SK-N-SH (cell line): ENCODE results near the gene OR1I1. TPM values are rescaled to one million over a fixed set of nuclear protein-coding genes. Genes with fewer than 3 reads are reported as not detected.

Source experiments
- CTCF ChIA-PET: fragments of 300-600, 350-600 bp; formaldehyde crosslinking; extraction: SDS; loops from one replicate; lab custom pipeline; 2021; lab: Yijun Ruan, JAX
- POLR2A ChIA-PET: fragments of 350-600 bp; sonication (Branson Sonifier 250); formaldehyde crosslinking; extraction: SDS; loops from one replicate; lab custom pipeline; 2020; ENCODE audit warnings: antibody characterized with exemption, inconsistent platforms; lab: Yijun Ruan, JAX
- DNase-seq: peaks from one replicate; pipeline ENCODE4 v3.0.0; 2012
- H2AFZ ChIP-seq: fragments of 200-600 bp; sonication (generic); 2 replicates; pipeline ENCODE4 v1.8.1; 2016; ENCODE audit warnings: antibody characterized with exemption, mild to moderate bottlenecking, low read depth
- H3F3A ChIP-seq: fragments of 200-600 bp; sonication (generic); replicated peaks from 2 replicates; pipeline ENCODE3; 2016; ENCODE audit warnings: antibody characterized with exemption, mild to moderate bottlenecking; ENCODE audit not compliant: insufficient read depth
- H3K27ac ChIP-seq, 2 experiments: fragments of 200-500 bp in 1 of 2; fragments of 200-600 bp in 1 of 2; sonication (Bioruptor generic) in 1 of 2; sonication (generic), shearing (Covaris generic) in 1 of 2; 2 replicates each; pipeline versions ENCODE4 v1.5.1 to v1.6.1; 2014 to 2016; ENCODE audit warnings: low read depth in 2 of 2, inconsistent platforms in 1 of 2, low read length in 1 of 2, mild to moderate bottlenecking in 1 of 2, mixed read lengths in 1 of 2
- H3K27me3 ChIP-seq: fragments of 200-600 bp; sonication (generic), shearing (Covaris generic); 2 replicates; pipeline ENCODE4 v1.6.1; 2016; ENCODE audit warnings: mixed run types; ENCODE audit not compliant: insufficient read depth
- H3K36me3 ChIP-seq, 2 experiments: fragments of 200-500 bp in 1 of 2; fragments of 200-600 bp in 1 of 2; sonication (Bioruptor generic) in 1 of 2; sonication (generic) in 1 of 2; replicated peaks in 1 of 2; 2 replicates each; pipeline versions ENCODE3 to v1.5.1; 2014 to 2016; ENCODE audit warnings: low read length in 1 of 2, mild to moderate bottlenecking in 1 of 2; ENCODE audit not compliant: insufficient read depth in 2 of 2, control insufficient read depth in 1 of 2
- H3K4me1 ChIP-seq, 2 experiments: fragments of 200-500 bp in 1 of 2; fragments of 200-600 bp in 1 of 2; sonication (Bioruptor generic) in 1 of 2; sonication (generic), shearing (Covaris generic) in 1 of 2; 2 replicates each; pipeline versions ENCODE4 v1.5.1 to v1.6.1; 2014 to 2016; ENCODE audit warnings: low read depth in 1 of 2, low read length in 1 of 2, mixed run types in 1 of 2; ENCODE audit not compliant: insufficient read depth in 2 of 2, control insufficient read depth in 1 of 2
- H3K4me2 ChIP-seq: fragments of 200-600 bp; sonication (generic), shearing (Covaris generic); 2 replicates; pipeline ENCODE4 v1.6.1; 2017; ENCODE audit warnings: mixed run types
- H3K4me3 ChIP-seq, 2 experiments: fragments of 200-500 bp in 1 of 2; fragments of 200-600 bp in 1 of 2; sonication (Bioruptor generic) in 1 of 2; sonication (generic), shearing (Covaris generic) in 1 of 2; 2 replicates each; pipeline versions ENCODE4 v1.5.1 to v1.8.1; 2014 to 2016; ENCODE audit warnings: low read depth in 2 of 2, inconsistent platforms in 1 of 2, low read length in 1 of 2, mild to moderate bottlenecking in 1 of 2, mixed read lengths in 1 of 2, moderate library complexity in 1 of 2
- H3K79me2 ChIP-seq: fragments of 200-600 bp; sonication (generic); 2 replicates; pipeline ENCODE4 v1.8.1; 2017; ENCODE audit warnings: mild to moderate bottlenecking; ENCODE audit not compliant: insufficient read depth
- H3K9ac ChIP-seq: fragments of 200-600 bp; sonication (generic); 2 replicates; pipeline ENCODE4 v1.6.1; 2017; ENCODE audit warnings: mixed run types
- H3K9me2 ChIP-seq: fragments of 200-600 bp; sonication (generic); 2 replicates; pipeline ENCODE4 v1.6.1; 2017; ENCODE audit warnings: mixed run types
- H3K9me3 ChIP-seq: fragments of 200-600 bp; sonication (generic); 2 replicates; pipeline ENCODE4 v1.6.1; 2017; ENCODE audit warnings: mixed run types, mild to moderate bottlenecking, moderate library complexity
- H4K20me1 ChIP-seq: fragments of 200-600 bp; sonication (generic); 2 replicates; pipeline ENCODE4 v1.6.1; 2017; ENCODE audit warnings: mild to moderate bottlenecking, mixed run types; ENCODE audit not compliant: insufficient read depth
- CHD2 ChIP-seq: fragments of 150-350 bp; IDR thresholded peaks from 2 replicates; pipeline ENCODE4 v1.6.1; 2018; ENCODE audit warnings: low read length; ENCODE audit not compliant: partially characterized antibody
- CTCF ChIP-seq: fragments of 200-600 bp; sonication (generic); IDR thresholded peaks from 2 replicates; pipeline ENCODE4 v1.6.1; 2017; ENCODE audit warnings: antibody characterized with exemption, mild to moderate bottlenecking, moderate library complexity
- EP300 ChIP-seq, 2 experiments: IDR thresholded peaks; 2 replicates each; pipeline versions ENCODE4 v1.4.0 to v1.6.1; 2012; ENCODE audit warnings: borderline replicate concordance in 1 of 2, low read depth in 1 of 2, low read length in 1 of 2
- EZH2phosphoT487 ChIP-seq: fragments of 200-600 bp; sonication (generic); IDR thresholded peaks from 2 replicates; pipeline ENCODE4 v1.6.1; 2017; ENCODE audit warnings: low read depth, mixed run types, mild to moderate bottlenecking, antibody characterized with exemption, moderate library complexity, borderline replicate concordance
- FOXJ3 ChIP-seq: sonication (generic); formaldehyde crosslinking; IDR thresholded peaks from 2 replicates; pipeline ENCODE4 v1.5.1; 2020; ENCODE audit warnings: mild to moderate bottlenecking, missing genetic modification reagents
- FOXM1 ChIP-seq: IDR thresholded peaks from 2 replicates; pipeline ENCODE4 v1.4.0; 2012; ENCODE audit warnings: low read depth, mild to moderate bottlenecking
- GABPA ChIP-seq: IDR thresholded peaks from 2 replicates; pipeline ENCODE4 v1.4.0; 2012; ENCODE audit warnings: low read depth, mild to moderate bottlenecking
- GATA2 ChIP-seq: sonication (generic); formaldehyde crosslinking; IDR thresholded peaks from 2 replicates; pipeline ENCODE4 v1.5.0; 2020; ENCODE audit warnings: mild to moderate bottlenecking, missing genetic modification reagents
- MEF2A ChIP-seq: IDR thresholded peaks from 2 replicates; pipeline ENCODE4 v1.4.0; 2012; ENCODE audit warnings: low read depth, borderline replicate concordance
- MXI1 ChIP-seq: IDR thresholded peaks from 2 replicates; pipeline ENCODE4 v1.6.1; 2012; ENCODE audit warnings: mild to moderate bottlenecking, low read depth, low read length, improper control_type of control experiment
- NFIC ChIP-seq: IDR thresholded peaks from 2 replicates; pipeline ENCODE4 v1.4.0; 2012; ENCODE audit warnings: borderline replicate concordance
- POLR2AphosphoS5 ChIP-seq: IDR thresholded peaks from 2 replicates; pipeline ENCODE4 v1.6.1; 2012; ENCODE audit warnings: low read depth, low read length
- RAD21 ChIP-seq: IDR thresholded peaks from 2 replicates; pipeline ENCODE4 v1.6.1; 2012; ENCODE audit warnings: mild to moderate bottlenecking, low read length
- RCOR1 ChIP-seq: fragments of 150-350 bp; IDR thresholded peaks from 2 replicates; pipeline ENCODE4 v1.6.1; 2017; ENCODE audit warnings: antibody characterized with exemption, low read length
- RFX5 ChIP-seq: IDR thresholded peaks from 2 replicates; pipeline ENCODE4 v1.6.1; 2012; ENCODE audit warnings: mild to moderate bottlenecking, improper control_type of control experiment, low read length
- RXRA ChIP-seq: IDR thresholded peaks from 2 replicates; pipeline ENCODE4 v1.4.0; 2012; ENCODE audit warnings: low read depth, mild to moderate bottlenecking, borderline replicate concordance
- SIN3A ChIP-seq: IDR thresholded peaks from 2 replicates; pipeline ENCODE4 v1.6.1; 2012; ENCODE audit warnings: low read depth, mild to moderate bottlenecking, low read length, moderate library complexity, borderline replicate concordance
- SMC3 ChIP-seq: IDR thresholded peaks from 2 replicates; pipeline ENCODE4 v1.6.1; 2012; ENCODE audit warnings: low read depth, low read length, improper control_type of control experiment
- TAF1 ChIP-seq: IDR thresholded peaks from 2 replicates; pipeline ENCODE4 v1.6.1; 2012; ENCODE audit warnings: low read depth, mild to moderate bottlenecking, low read length, moderate library complexity, borderline replicate concordance
- TCF12 ChIP-seq: IDR thresholded peaks from 2 replicates; pipeline ENCODE4 v1.4.0; 2012
- TEAD4 ChIP-seq: IDR thresholded peaks from 2 replicates; pipeline ENCODE4 v1.4.0; 2012; ENCODE audit warnings: mild to moderate bottlenecking, borderline replicate concordance; ENCODE audit not compliant: insufficient read depth
- ZBTB33 ChIP-seq: IDR thresholded peaks from 2 replicates; pipeline ENCODE4 v1.4.0; 2012; ENCODE audit warnings: low read depth, borderline replicate concordance
- WGBS: methylation state at CpG from one replicate; pipeline ENCODE4 v1.1.6; 2017; ENCODE audit warnings: low lambda C conversion rate; 5-methylcytosine and 5-hydroxymethylcytosine counted together
- polyA plus RNA-seq, 3 experiments: library from polyadenylated mRNA; depleted of rRNA; stranded (reverse); fragments of >200 nt; gene quantifications; 2 replicates each; pipeline ENCODE4 v1.2.3, GENCODE V29; 2012
- TF ChIP-seq, protein P1 (sequence below): IDR thresholded peaks from 2 replicates; pipeline ENCODE4 v1.4.0; 2012; ENCODE audit warnings: low read depth
- TF ChIP-seq, protein P2 (sequence below): IDR thresholded peaks from 2 replicates; pipeline ENCODE4 v1.4.0; 2012; ENCODE audit warnings: low read depth, borderline replicate concordance

The OR1I1 gene
- polyA plus RNA-seq, 1 of the 3 experiments (the other 2 are of a cell fraction): not detected

GRCh38 chr19:15050639-15051038 lies 31.4 kb upstream of the OR1I1 start:
- ChIA-PET POLR2A (no interaction called here), CTCF (interaction anchor here (0.8 kb wide), 1 partner anchor 13 kb away, joined by 4 read pairs; no protein-coding TSS in a partner anchor)
- Histone ChIP-seq H3K9me3 (no peaks in the 10 kb centered on the region), H3K9me2 (no peaks in the 10 kb centered on the region), H3K36me3 (no peaks in the 10 kb centered on the region), H4K20me1 (no peaks in the 10 kb centered on the region), H3K4me1 (no peaks in the 10 kb centered on the region), H3F3A (no peaks in the 10 kb centered on the region), H3K9ac (no peak overlapping the region), H3K4me3 (no peak overlapping the region), H3K27ac (no peak overlapping the region), H3K4me2 (no peak overlapping the region), H3K79me2 (no peaks in the 10 kb centered on the region), H3K27me3 (peaks cover 31% of the 10 kb centered on the region; the same call in 1 of the 2 replicates), H2AFZ (no peak overlapping the region)
- 7% methylated on average over 2 of the region's 2 CpGs for whole genome bisulfite sequencing
- DNase-seq: no peak
- no peak for TF ChIP-seq TEAD4
- TF ChIP-seq CHD2: no peak
- TF ChIP-seq EZH2phosphoT487: no peak
- TF ChIP-seq RAD21: no peak
- no peak for TF ChIP-seq RCOR1
- no peak for TF ChIP-seq GATA2
- no peak for TF ChIP-seq FOXM1
- no peak for TF ChIP-seq TAF1
- no peak for TF ChIP-seq GABPA

GRCh38 chr19:15062036-15062435 lies 20.0 kb upstream of the OR1I1 start:
- ChIA-PET CTCF (no interaction called here), POLR2A (no interaction called here)
- TF ChIP-seq POLR2AphosphoS5 (no peak), RFX5 (no peak), MEF2A (no peak), TEAD4 (no peak), TAF1 (no peak), CTCF (no peak), NFIC (no peak), RXRA (no peak), SMC3 (no peak), TCF12 (no peak), SIN3A (no peak), MXI1 (no peak), FOXJ3 (CRISPR knock-in tag) (no peak), EP300 (IDR thresholded peaks at IDR 0.05; ENCODE audit: borderline replicate concordance in 1 of 2, low read depth in 1 of 2, low read length in 1 of 2) (no peak), ZBTB33 (no peak), GATA2 (no peak), RAD21 (no peak), RCOR1 (no peak)
- TF ChIP-seq, protein P1, sequence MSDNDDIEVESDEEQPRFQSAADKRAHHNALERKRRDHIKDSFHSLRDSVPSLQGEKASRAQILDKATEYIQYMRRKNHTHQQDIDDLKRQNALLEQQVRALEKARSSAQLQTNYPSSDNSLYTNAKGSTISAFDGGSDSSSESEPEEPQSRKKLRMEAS: no peak
- TF ChIP-seq, protein P2, sequence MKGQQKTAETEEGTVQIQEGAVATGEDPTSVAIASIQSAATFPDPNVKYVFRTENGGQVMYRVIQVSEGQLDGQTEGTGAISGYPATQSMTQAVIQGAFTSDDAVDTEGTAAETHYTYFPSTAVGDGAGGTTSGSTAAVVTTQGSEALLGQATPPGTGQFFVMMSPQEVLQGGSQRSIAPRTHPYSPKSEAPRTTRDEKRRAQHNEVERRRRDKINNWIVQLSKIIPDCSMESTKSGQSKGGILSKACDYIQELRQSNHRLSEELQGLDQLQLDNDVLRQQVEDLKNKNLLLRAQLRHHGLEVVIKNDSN: no peak
- no peaks in the 10 kb centered on the region for H4K20me1 ChIP-seq
- no peaks in the 10 kb centered on the region for H3K9me2 ChIP-seq
- whole genome bisulfite sequencing: 18% methylated on average over 9 of the region's 12 CpGs
- H3K27ac ChIP-seq: no peak overlapping the region
- no peak overlapping the region for H2AFZ ChIP-seq
- H3K9me3 ChIP-seq: no peaks in the 10 kb centered on the region
- no peak overlapping the region for H3K4me3 ChIP-seq
- no peaks in the 10 kb centered on the region for H3K4me1 ChIP-seq
- no peak for DNase-seq
- peaks cover 31% of the 10 kb centered on the region; the same call in 1 of the 2 replicates for H3K27me3 ChIP-seq
- H3K79me2 ChIP-seq: no peaks in the 10 kb centered on the region
- no peak overlapping the region for H3K4me2 ChIP-seq
- H3K36me3 ChIP-seq: no peaks in the 10 kb centered on the region
- H3K9ac ChIP-seq: no peak overlapping the region
- H3F3A ChIP-seq: no peaks in the 10 kb centered on the region
